ENCODE measurements around the gene HLF. TPM values are rescaled to one million over a fixed set of nuclear protein-coding genes. Genes with fewer than 3 reads are reported as not detected.
A peak's percentile ranks its signal among the peaks of the same experiment; 100 is the strongest.

The HLF gene
- total and polyA plus RNA-seq, 2 experiments from 2014 or later: 0.09 TPM; not detected in 1

DNA sequence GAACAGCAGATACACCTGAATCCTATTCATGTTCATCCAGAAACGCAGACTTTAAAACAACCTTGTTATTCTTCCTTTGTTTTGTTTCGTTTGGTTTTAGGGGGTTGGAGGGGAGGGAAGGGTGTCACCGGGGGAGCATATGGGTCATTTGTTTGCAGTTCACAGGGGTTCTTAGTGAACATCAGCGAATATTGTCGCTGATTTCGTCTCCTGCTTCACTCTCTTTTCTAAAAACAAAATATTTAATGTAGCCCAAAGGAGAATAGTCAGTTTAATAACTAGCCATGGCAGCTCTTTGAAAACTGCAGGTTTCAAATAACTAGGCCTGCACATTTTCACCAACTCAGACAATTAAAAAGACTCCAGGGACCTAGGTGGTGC, 37.6 kb downstream of the HLF start:
- 47 to 67% methylated on average over 6 of the region's 6 CpGs for WGBS, 2 experiments (ENCODE audit: low coverage in 1 of 2, low lambda C conversion rate in 2 of 2, missing lambda C conversion rate in 2 of 2)
- Histone ChIP-seq H3K79me2 (ENCODE audit: insufficient read depth) (no peaks in the 10 kb centered on the region), H3K9me3 (ENCODE audit: low read depth) (no peaks in the 10 kb centered on the region), H3K4me2 (ENCODE audit: unreplicated experiment) (no peak overlapping the region), H3K4me1 (ENCODE audit: insufficient read depth) (no peaks in the 10 kb centered on the region), H2AFZ (no peak overlapping the region), H3K27ac (no peak overlapping the region), H3K9ac (no peak overlapping the region), H3F3A (ENCODE audit: insufficient read depth) (no peaks in the 10 kb centered on the region), H3K9me2 (ENCODE audit: insufficient read depth) (no peaks in the 10 kb centered on the region), H3K36me3 (ENCODE audit: low read depth) (no peaks in the 10 kb centered on the region), H4K20me1 (ENCODE audit: insufficient read depth) (no peaks in the 10 kb centered on the region), H3K27me3 (replicated peaks; ENCODE audit: insufficient read depth) (no peaks in the 10 kb centered on the region), H3K4me3 (no peak overlapping the region)
- TF ChIP-seq EZH2phosphoT487 (IDR thresholded peaks at IDR 0.05; ENCODE audit: insufficient read depth, low read depth) (no peak), EZH2 (IDR thresholded peaks at IDR 0.05; ENCODE audit: insufficient read depth, poor library complexity, severe bottlenecking) (no peak)
- in situ Hi-C loops (cut with MboI): no loop called here
- DNase-seq: no peak

- Histone ChIP-seq H3K27ac (no peak overlapping the region), H3F3A (ENCODE audit: insufficient read depth) (no peaks in the 10 kb centered on the region), H3K9me2 (ENCODE audit: insufficient read depth) (no peaks in the 10 kb centered on the region), H3K9me3 (ENCODE audit: low read depth) (no peaks in the 10 kb centered on the region), H3K4me3 (no peak overlapping the region), H4K20me1 (ENCODE audit: insufficient read depth) (no peaks in the 10 kb centered on the region), H3K36me3 (ENCODE audit: low read depth) (no peaks in the 10 kb centered on the region), H3K27me3 (replicated peaks; ENCODE audit: insufficient read depth) (no peaks in the 10 kb centered on the region), H3K4me1 (ENCODE audit: insufficient read depth) (no peaks in the 10 kb centered on the region), H3K9ac (no peak overlapping the region), H3K79me2 (ENCODE audit: insufficient read depth) (no peaks in the 10 kb centered on the region), H3K4me2 (ENCODE audit: unreplicated experiment) (no peak overlapping the region), H2AFZ (no peak overlapping the region)
- no peak for DNase-seq
- in situ Hi-C loops (cut with MboI): no loop called here
- WGBS, 2 experiments (ENCODE audit: low coverage in 1 of 2, low lambda C conversion rate in 2 of 2, missing lambda C conversion rate in 2 of 2): 50% methylated on average over 3 of the region's 3 CpGs
- TF ChIP-seq EZH2phosphoT487 (IDR thresholded peaks at IDR 0.05; ENCODE audit: insufficient read depth, low read depth) (no peak), EZH2 (IDR thresholded peaks at IDR 0.05; ENCODE audit: insufficient read depth, poor library complexity, severe bottlenecking) (no peak)
Measured at GRCh38 chr17:55303008-55303493, 38.3 kb downstream of the HLF start.

DNA sequence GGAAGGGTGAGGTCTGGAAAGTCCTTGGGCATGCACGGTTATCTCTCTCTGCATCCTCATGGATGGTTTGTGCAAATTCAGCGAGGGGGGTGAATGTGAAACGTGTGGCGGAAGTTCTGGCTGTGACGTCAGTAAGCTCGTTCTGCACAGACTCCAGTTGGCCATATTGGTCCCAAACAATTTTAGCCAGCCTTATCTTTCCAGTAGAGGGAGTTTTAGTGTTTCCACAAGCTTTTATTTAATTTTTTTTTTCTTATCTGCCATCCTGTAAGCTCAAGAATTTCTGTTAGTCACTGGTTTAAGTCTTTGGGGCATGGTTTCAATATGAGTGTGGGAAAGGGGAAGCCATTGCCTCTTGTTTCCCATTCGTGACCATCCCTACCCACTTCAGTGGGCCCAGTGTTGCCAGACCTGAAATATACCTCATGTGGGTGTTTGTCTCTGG, 39.0 kb downstream of the HLF start:
- in situ Hi-C loops (cut with MboI): no loop called here

DNA sequence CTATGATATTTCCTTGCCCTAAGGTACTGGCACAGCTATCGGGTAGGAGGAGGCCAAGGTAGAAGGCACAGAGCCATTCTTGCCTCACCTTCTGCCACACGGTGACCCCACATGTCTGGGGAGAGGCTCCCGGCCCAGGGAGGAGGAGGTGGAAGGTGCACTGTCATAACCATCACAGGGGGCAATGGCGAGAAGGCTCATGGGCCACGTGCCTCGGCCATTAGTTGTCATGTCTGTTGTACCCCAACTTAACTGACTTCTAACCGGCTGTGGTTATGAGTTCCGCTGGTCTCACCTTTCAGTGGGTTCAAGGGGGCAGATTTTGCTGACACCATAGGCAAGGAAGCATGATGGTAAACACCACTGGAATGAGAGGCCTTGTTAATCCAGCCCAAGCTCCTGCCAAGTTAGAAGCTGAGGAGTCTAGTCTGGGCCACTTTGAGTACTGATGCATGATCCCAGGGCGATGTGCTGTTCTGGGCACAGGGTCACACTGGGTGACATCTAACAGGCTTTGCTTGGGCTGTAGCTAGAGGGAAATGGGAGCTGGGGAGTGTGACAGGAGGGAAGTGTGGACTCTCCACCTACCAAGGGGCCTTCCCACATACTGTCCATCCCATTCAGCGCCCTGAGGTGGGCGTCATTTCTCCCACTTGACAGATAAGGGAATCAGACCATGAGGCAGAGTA, 39.6 kb downstream of the HLF start:
- no peaks in the 10 kb centered on the region for H3F3A ChIP-seq (ENCODE audit: insufficient read depth)
- no peak overlapping the region for H3K4me3 ChIP-seq
- H3K9me2 ChIP-seq (ENCODE audit: insufficient read depth): no peaks in the 10 kb centered on the region
- H3K27ac ChIP-seq: no peak overlapping the region
- no peaks in the 10 kb centered on the region for H3K79me2 ChIP-seq (ENCODE audit: insufficient read depth)
- no peaks in the 10 kb centered on the region for H4K20me1 ChIP-seq (ENCODE audit: insufficient read depth)
- H2AFZ ChIP-seq: no peak overlapping the region
- no peaks in the 10 kb centered on the region for H3K27me3 ChIP-seq (replicated peaks; ENCODE audit: insufficient read depth)
- H3K4me1 ChIP-seq (ENCODE audit: insufficient read depth): no peaks in the 10 kb centered on the region
- H3K9me3 ChIP-seq (ENCODE audit: low read depth): no peaks in the 10 kb centered on the region
- H3K9ac ChIP-seq: no peak overlapping the region
- DNase-seq: no peak
- H3K4me2 ChIP-seq (ENCODE audit: unreplicated experiment): no peak overlapping the region
- in situ Hi-C loops (cut with MboI): no loop called here
- TF ChIP-seq EZH2 (IDR thresholded peaks at IDR 0.05; ENCODE audit: insufficient read depth, poor library complexity, severe bottlenecking) (no peak), EZH2phosphoT487 (IDR thresholded peaks at IDR 0.05; ENCODE audit: insufficient read depth, low read depth) (no peak)
- no peaks in the 10 kb centered on the region for H3K36me3 ChIP-seq (ENCODE audit: low read depth)
- WGBS, 2 experiments (ENCODE audit: low coverage in 1 of 2, low lambda C conversion rate in 2 of 2, missing lambda C conversion rate in 2 of 2): 88 to 89% methylated on average over 11 of the region's 11 CpGs

More for the DNA sequence above, 39.0 kb downstream of the HLF start:
- no peak overlapping the region for H3K27ac ChIP-seq
- no peak overlapping the region for H3K4me3 ChIP-seq
- H4K20me1 ChIP-seq (ENCODE audit: insufficient read depth): no peaks in the 10 kb centered on the region
- no peaks in the 10 kb centered on the region for H3K4me1 ChIP-seq (ENCODE audit: insufficient read depth)
- 53 to 56% methylated on average over 7 of the region's 7 CpGs for WGBS, 2 experiments (ENCODE audit: low coverage in 1 of 2, low lambda C conversion rate in 2 of 2, missing lambda C conversion rate in 2 of 2)
- TF ChIP-seq EZH2phosphoT487 (IDR thresholded peaks at IDR 0.05; ENCODE audit: insufficient read depth, low read depth): no peak
- TF ChIP-seq EZH2 (IDR thresholded peaks at IDR 0.05; ENCODE audit: insufficient read depth, poor library complexity, severe bottlenecking): no peak
- no peak overlapping the region for H3K9ac ChIP-seq
- H3K9me3 ChIP-seq (ENCODE audit: low read depth): no peaks in the 10 kb centered on the region
- H3K79me2 ChIP-seq (ENCODE audit: insufficient read depth): no peaks in the 10 kb centered on the region
- H3K27me3 ChIP-seq (replicated peaks; ENCODE audit: insufficient read depth): no peaks in the 10 kb centered on the region
- H3F3A ChIP-seq (ENCODE audit: insufficient read depth): no peaks in the 10 kb centered on the region
- H3K9me2 ChIP-seq (ENCODE audit: insufficient read depth): no peaks in the 10 kb centered on the region
- peak; percentile 39 for DNase-seq
- no peaks in the 10 kb centered on the region for H3K36me3 ChIP-seq (ENCODE audit: low read depth)
- no peak overlapping the region for H3K4me2 ChIP-seq (ENCODE audit: unreplicated experiment)
- no peak overlapping the region for H2AFZ ChIP-seq

Measured in GM23248 (cell line).